ENCODE data around the gene FAM50A.
"Not testable (repeated sequence)": the region's sequence is repeated elsewhere in the genome, so short reads cannot be mapped to it uniquely, and the experiment has no call there.

The FAM50A gene

DNA sequence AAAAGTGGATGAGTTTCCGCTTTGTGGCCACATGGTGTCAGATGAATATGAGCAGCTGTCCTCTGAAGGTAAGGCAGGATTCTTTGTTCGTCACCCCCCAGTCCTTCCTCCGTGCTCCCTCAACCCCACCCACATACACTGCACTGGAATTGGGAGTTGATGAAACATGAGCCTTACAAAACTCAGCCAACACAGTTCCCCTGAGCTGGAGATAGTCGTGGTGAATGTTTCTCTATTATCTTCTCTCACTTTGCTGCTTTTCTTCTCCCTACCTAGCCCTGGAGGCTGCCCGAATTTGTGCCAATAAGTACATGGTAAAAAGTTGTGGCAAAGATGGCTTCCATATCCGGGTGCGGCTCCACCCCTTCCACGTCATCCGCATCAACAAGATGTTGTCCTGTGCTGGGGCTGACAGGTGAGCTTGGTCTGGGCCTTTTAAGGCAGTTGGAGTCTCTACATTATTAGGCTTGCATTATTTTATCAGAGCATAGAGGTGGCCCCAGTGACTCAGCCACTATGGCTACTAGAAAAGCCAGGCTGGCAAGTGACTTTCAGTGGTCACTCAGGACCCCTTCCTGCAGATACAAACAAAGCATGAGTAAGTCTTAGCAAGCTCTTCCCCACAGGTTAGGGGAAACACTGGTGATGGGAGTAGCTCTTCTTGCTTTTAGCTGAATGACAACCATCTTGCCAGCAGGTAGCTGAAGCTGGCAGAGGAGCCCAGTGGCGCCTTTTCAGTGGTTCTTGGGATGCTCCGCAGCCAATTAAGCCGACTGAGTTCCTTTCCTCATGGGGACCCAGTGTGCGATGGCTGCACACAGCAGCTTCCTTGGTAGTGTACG lies 44.2 kb upstream of the FAM50A start:
- Histone ChIP-seq H3K4me3 (peak overlapping the region; percentile 81 to 87), H3K36me3 (peaks cover 15 to 24% (median 23%) of the 10 kb centered on the region in 3 donors), H3K4me1 (peaks cover 0 to 19% (median 12%) of the 10 kb centered on the region in 4 donors), H3K9me3 (no peaks in the 10 kb centered on the region), H3K27me3 (no peaks in the 10 kb centered on the region), H3K27ac (peak overlapping the region; percentile 97 to 99)
- no peak for DNase-seq
- TF ChIP-seq, protein P1, sequence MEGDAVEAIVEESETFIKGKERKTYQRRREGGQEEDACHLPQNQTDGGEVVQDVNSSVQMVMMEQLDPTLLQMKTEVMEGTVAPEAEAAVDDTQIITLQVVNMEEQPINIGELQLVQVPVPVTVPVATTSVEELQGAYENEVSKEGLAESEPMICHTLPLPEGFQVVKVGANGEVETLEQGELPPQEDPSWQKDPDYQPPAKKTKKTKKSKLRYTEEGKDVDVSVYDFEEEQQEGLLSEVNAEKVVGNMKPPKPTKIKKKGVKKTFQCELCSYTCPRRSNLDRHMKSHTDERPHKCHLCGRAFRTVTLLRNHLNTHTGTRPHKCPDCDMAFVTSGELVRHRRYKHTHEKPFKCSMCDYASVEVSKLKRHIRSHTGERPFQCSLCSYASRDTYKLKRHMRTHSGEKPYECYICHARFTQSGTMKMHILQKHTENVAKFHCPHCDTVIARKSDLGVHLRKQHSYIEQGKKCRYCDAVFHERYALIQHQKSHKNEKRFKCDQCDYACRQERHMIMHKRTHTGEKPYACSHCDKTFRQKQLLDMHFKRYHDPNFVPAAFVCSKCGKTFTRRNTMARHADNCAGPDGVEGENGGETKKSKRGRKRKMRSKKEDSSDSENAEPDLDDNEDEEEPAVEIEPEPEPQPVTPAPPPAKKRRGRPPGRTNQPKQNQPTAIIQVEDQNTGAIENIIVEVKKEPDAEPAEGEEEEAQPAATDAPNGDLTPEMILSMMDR (IDR thresholded peaks at IDR 0.05), result no peak
- intact Hi-C loops (cut with DNase I; ENCODE audit: low total_unique reads), result loop anchor here (5.0 kb wide), 1 partner anchor 133 kb away; no protein-coding TSS in a partner anchor

DNA sequence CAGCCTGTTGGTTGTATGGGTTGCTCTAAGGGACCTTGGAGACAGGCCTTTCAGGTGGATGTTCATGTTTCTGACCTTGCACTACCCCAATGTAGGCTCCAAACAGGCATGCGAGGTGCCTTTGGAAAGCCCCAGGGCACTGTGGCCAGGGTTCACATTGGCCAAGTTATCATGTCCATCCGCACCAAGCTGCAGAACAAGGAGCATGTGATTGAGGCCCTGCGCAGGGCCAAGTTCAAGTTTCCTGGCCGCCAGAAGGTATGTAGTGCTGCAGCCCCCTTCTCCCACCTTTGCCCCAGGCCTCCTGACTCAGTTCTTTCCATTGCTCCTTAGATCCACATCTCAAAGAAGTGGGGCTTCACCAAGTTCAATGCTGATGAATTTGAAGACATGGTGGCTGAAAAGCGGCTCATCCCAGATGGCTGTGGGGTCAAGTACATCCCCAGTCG lies 43.5 kb upstream of the FAM50A start:
- not testable (repeated sequence) for DNase-seq, H3K9me3 ChIP-seq, H3K27me3 ChIP-seq
- intact Hi-C loops (cut with DNase I; ENCODE audit: low total_unique reads), result loop anchor here (5.0 kb wide), 1 partner anchor 132 kb away; no protein-coding TSS in a partner anchor
- peaks cover 0 to 19% (median 12%) of the 10 kb centered on the region in 4 donors for H3K4me1 ChIP-seq
- H3K27ac ChIP-seq, result peak overlapping the region in 1 of 2 donors; percentile 99
- H3K36me3 ChIP-seq, result peaks cover 15 to 24% (median 23%) of the 10 kb centered on the region in 3 donors
- H3K4me3 ChIP-seq, result peak overlapping the region in 1 of 2 donors; percentile 81

DNA sequence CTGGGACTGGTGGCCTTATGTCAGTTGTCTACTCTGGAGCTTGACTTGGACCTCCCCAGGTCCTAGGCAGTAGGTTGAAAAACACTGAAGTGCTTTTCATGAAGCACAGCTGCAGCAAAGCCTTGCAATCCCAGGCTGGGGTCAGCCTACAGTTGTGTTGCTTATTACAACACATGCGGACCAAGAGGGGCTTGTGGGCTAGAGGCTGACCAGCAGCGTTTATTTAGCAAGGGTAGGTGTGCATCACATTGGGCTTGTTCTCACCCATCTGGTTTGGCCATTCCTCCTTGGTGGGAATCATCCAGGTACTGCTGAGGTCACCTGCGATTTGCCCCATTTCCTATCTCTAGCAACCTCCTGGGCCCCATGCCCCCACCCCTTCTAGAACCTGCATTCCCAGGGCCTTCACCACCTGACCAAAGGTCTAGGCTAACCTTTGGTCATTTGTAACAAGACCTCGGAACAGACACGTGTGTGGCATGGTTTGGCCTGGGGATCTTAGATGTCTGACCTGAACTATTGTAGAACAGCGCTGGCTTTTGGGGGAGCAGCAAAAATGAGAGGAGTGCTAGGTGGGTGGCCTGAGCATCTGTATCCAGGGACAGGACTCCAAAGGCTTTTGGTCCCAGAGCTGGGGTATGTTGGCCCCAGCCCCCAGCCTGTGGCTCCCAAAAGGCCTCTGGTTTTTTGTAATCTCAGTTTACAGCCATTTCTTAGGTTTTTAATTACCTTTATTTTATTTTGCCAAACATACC lies 42.7 kb upstream of the FAM50A start:
- Histone ChIP-seq H3K27ac (no peak overlapping the region), H3K4me3 (no peak overlapping the region), H3K9me3 (no peaks in the 10 kb centered on the region), H3K36me3 (peaks cover 15 to 24% (median 23%) of the 10 kb centered on the region in 3 donors), H3K4me1 (peaks cover 0 to 19% (median 12%) of the 10 kb centered on the region in 4 donors), H3K27me3 (no peaks in the 10 kb centered on the region)
- no peak for DNase-seq
- intact Hi-C loops (cut with DNase I; ENCODE audit: low total_unique reads), result loop anchor here (5.0 kb wide), 1 partner anchor 131 kb away; no protein-coding TSS in a partner anchor
- TF ChIP-seq, protein P1 (IDR thresholded peaks at IDR 0.05), result no peak

DNA sequence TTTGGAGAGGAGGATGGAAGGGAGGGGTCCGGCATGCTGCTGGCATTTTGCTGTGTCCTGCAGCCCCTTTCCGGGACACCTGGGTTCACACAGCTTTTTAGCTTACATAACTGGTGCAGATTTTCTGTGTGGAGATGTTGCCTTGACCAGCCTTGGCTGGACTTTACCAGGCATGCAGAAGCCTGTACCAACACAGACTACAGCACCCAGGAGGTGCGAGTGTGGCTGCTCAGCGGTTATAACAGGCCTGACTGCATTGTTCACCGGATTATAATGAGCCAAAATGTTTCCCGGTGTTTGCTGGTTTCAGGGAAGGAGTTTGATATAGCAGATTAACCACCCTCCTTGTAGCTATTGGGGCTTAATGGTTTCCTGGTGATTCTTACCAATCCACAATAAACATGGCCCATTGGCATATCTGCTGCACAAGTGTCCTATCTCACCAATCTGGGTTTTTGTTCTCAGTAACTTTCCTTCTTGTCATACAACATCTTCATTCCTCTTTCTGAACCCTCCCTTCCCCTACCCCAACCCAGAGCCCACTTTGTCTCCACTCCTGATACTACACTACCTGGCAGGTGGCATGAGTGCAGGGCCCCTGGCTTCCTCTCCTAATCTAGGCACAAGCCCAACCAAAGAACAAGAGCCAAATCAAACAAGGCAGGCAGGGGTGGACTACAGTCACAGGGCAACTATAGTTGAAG lies 41.9 kb upstream of the FAM50A start:
- no peaks in the 10 kb centered on the region for H3K9me3 ChIP-seq
- TF ChIP-seq, protein P1 (IDR thresholded peaks at IDR 0.05), result no peak
- H3K27me3 ChIP-seq, result no peaks in the 10 kb centered on the region
- no peak overlapping the region for H3K4me3 ChIP-seq
- H3K4me1 ChIP-seq, result peaks cover 0 to 19% (median 12%) of the 10 kb centered on the region in 4 donors
- intact Hi-C loops (cut with DNase I; ENCODE audit: low total_unique reads), result loop anchor here (5.0 kb wide), 1 partner anchor 130 kb away; no protein-coding TSS in a partner anchor
- DNase-seq, result no peak
- H3K27ac ChIP-seq, result no peak overlapping the region
- peaks cover 15 to 24% (median 23%) of the 10 kb centered on the region in 3 donors for H3K36me3 ChIP-seq

DNA sequence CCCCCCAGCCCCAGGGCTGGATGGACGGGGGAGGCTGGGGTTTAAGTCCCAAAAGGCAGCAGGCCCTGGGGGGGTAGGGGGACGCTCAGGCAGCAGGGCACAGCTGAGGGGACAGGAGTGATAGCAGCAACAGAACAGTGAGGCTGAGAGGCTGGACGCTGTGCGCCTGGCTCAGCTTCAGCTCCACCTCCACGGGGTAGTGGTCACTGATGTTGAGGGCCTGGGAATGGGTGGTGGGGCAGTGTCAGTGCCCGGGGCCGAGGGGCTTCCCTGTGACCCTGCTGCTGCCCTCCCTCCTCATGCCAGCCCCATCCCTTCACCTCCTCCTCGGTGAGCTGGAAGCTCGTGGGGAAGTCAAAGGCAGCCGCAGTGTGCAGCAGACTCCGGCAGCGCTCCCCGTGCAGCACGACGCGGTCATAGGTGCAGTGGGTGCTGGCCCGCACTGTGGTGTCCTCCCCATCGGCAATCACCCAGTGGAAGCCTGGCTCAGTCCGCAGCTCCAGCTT lies 41.3 kb upstream of the FAM50A start:
- intact Hi-C loops (cut with DNase I; ENCODE audit: low total_unique reads), result loop anchor here (5.0 kb wide), 1 partner anchor 130 kb away; no protein-coding TSS in a partner anchor
- TF ChIP-seq, protein P1 (IDR thresholded peaks at IDR 0.05), result no peak
- Histone ChIP-seq H3K36me3 (peaks cover 15 to 24% (median 23%) of the 10 kb centered on the region in 3 donors), H3K27ac (no peak overlapping the region), H3K4me3 (no peak overlapping the region), H3K4me1 (peaks cover 0 to 19% (median 12%) of the 10 kb centered on the region in 4 donors), H3K27me3 (no peaks in the 10 kb centered on the region), H3K9me3 (no peaks in the 10 kb centered on the region)
- DNase-seq, result peak in 1 of 2 donors; percentile 38

Data from tibial artery (tissue), 4 donors.